Stimulated activated CD4-positive, alpha-beta T cell treated with anti-CD3 and anti-CD28 coated beads, Interleukin-15, amount 100 ng/mL, for 24 hours (primary cell): ENCODE results near the gene NECAB2.

Experiments
- DNase-seq: peaks from one replicate; pipeline ENCODE4 v3.0.0-alpha.2; 2020

Gene NECAB2

GRCh38 chr16:84047206-84047605 lies 79.2 kb downstream of the NECAB2 start:
- no peak for DNase-seq

GRCh38 chr16:84047626-84048025 lies 79.6 kb downstream of the NECAB2 start:
- no peak for DNase-seq

GRCh38 chr16:84048270-84048669 lies 80.2 kb downstream of the NECAB2 start:
- DNase-seq, result no peak

GRCh38 chr16:84048871-84049270 lies 80.8 kb downstream of the NECAB2 start:
- DNase-seq, result no peak

GRCh38 chr16:84049403-84050060 lies 81.5 kb downstream of the NECAB2 start:
- no peak for DNase-seq

GRCh38 chr16:84050316-84050715 lies 82.3 kb downstream of the NECAB2 start:
- no peak for DNase-seq

- DNase-seq, result no peak
Measured at GRCh38 chr16:84052071-84052622, 84.1 kb downstream of the NECAB2 start.
